Stimulated activated CD4-positive, alpha-beta T cell treated with anti-CD3 and anti-CD28 coated beads, Interleukin-1b, Interleukin-23, amount 100 ng/mL, for 1 hour (primary cell): ENCODE results near the gene SPATA7.

Experiments used
- DNase-seq, 2 donors: peaks; one replicate each; pipeline ENCODE4 v3.0.0-alpha.2; 2020; ENCODE audit warnings: low read depth in 2 of 2

Gene SPATA7

GRCh38 chr14:88482524-88482923 is 97.1 kb downstream of the SPATA7 start:
- no peak for DNase-seq
